ENCODE results near the gene TLK1.
A peak's percentile ranks its signal among the peaks of the same experiment; 100 is the strongest.

Gene TLK1

DNA sequence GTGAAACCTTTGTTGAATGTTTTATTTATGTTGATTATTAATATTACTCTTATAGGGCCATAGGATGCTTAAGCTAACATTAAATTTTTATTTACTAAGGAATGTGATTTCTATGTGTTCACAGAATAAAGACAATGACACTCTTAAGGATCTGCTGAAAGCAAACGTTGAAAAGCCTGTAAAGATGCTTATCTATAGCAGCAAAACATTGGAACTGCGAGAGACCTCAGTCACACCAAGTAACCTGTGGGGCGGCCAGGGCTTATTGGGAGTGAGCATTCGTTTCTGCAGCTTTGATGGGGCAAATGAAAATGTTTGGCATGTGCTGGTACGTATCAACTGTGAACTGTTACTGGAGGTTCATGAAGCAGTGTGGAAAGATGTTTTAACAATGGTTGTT is 211.3 kb downstream of the TLK1 start:
- Histone ChIP-seq H4K12ac (ENCODE audit: low read depth, low read length) (no peak overlapping the region), H3K9me3 (ENCODE audit: insufficient read depth, low read depth, low read length) (no peaks in the 10 kb centered on the region), H3K27ac (ENCODE audit: low read depth, low read length) (no peak overlapping the region), H3K18ac (ENCODE audit: low read length) (no peak overlapping the region), H3K79me2 (ENCODE audit: control insufficient read depth, insufficient read depth, low read length, poor library complexity) (peaks cover 7% of the 10 kb centered on the region), H3K14ac (ENCODE audit: low read length) (no peak overlapping the region), H3K4me2 (ENCODE audit: low read length) (no peak overlapping the region), H2AFZ (ENCODE audit: insufficient read depth, low read length, poor library complexity) (no peak overlapping the region), H3K79me1 (ENCODE audit: low read length) (no peaks in the 10 kb centered on the region), H2BK12ac (ENCODE audit: low read length) (no peak overlapping the region), H4K8ac (ENCODE audit: low read depth, low read length) (no peak overlapping the region), H3K27me3 (ENCODE audit: insufficient read depth, low read length) (no peaks in the 10 kb centered on the region), H3K4ac (ENCODE audit: low read depth, low read length) (no peak overlapping the region), H4K91ac (ENCODE audit: low read depth, low read length) (no peak overlapping the region), H2BK5ac (ENCODE audit: low read depth, low read length, poor library complexity) (no peak overlapping the region), H3K23ac (ENCODE audit: low read length) (no peak overlapping the region), H3K36me3 (ENCODE audit: control insufficient read depth in 1 of 2, insufficient read depth in 2 of 2, low read length in 2 of 2) (peaks cover 18 to 35% of the 10 kb centered on the region in 2 experiments), H3K4me3 (ENCODE audit: low read depth, low read length) (no peak overlapping the region), H3K9ac (ENCODE audit: low read length) (no peak overlapping the region), H2BK120ac (ENCODE audit: insufficient read depth, low read length, poor library complexity) (no peak overlapping the region), H2AK5ac (ENCODE audit: low read length) (no peak overlapping the region), H3K4me1 (ENCODE audit: control insufficient read depth in 1 of 2, insufficient read depth in 2 of 2, low read length in 2 of 2) (no peaks in the 10 kb centered on the region)
- WGBS (ENCODE audit: extremely low coverage, insufficient coverage, insufficient read length): no CpG with 5 or more reads among the region's 5 CpGs
- peak in 1 of 2 donors; percentile 22 for DNase-seq

DNA sequence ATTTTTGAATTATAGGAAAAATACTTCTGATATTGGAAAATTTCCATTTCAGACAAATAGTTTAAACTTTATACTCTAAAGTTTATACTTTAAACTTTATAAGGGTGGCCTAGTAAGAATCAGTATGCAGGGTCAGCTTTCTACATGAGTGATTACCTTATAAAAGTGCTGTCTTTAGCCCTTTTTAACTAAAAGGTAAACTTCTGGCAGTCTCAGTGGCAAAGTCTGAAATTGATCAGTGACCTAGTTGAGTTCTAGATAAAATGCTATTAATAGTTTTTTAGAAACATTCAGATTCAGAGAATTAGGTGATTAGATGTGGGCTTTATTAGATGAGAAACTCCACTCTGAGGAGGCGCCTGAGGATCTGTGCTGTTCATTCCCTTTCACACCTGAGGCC is 216.1 kb downstream of the TLK1 start:
- no peak overlapping the region for H4K8ac ChIP-seq (ENCODE audit: low read depth, low read length)

DNA sequence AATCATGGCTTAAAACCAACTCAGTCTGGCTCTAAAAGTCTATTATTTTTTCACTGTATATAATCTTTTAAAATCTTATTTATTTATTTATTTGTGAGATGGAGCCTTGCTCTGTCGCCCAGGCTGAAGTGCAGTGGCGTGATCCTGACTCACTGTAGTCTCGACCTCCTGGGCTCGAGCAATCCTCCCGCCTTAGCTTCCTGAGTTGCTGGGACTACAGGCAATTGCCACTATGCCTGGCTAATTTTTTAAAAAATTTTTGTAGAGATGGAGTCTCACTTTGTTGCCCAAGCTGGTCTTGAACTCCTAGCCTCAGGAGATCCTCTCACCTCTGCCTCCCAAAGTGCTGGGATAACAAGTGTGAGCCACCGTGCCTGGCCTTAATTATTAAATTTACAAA is 217.1 kb downstream of the TLK1 start:
- no peaks in the 10 kb centered on the region for H3K4me1 ChIP-seq (ENCODE audit: control insufficient read depth in 1 of 2, insufficient read depth in 2 of 2, low read length in 2 of 2)
- H2BK120ac ChIP-seq (ENCODE audit: insufficient read depth, low read length, poor library complexity): no peak overlapping the region
- peaks cover 0 to 5% of the 10 kb centered on the region in 2 experiments for H3K36me3 ChIP-seq (ENCODE audit: control insufficient read depth in 1 of 2, insufficient read depth in 2 of 2, low read length in 2 of 2)
- no peak overlapping the region for H3K4me3 ChIP-seq (ENCODE audit: low read depth, low read length)
- no peak overlapping the region for H3K23ac ChIP-seq (ENCODE audit: low read length)
- DNase-seq: peak; percentile 22 to 58
- no peak overlapping the region for H2AK5ac ChIP-seq (ENCODE audit: low read length)
- WGBS (ENCODE audit: extremely low coverage, insufficient coverage, insufficient read length): no CpG with 5 or more reads among the region's 6 CpGs
- no peak overlapping the region for H4K8ac ChIP-seq (ENCODE audit: low read depth, low read length)
- no peak overlapping the region for H3K4me2 ChIP-seq (ENCODE audit: low read length)
- H3K9ac ChIP-seq (ENCODE audit: low read length): no peak overlapping the region
- no peaks in the 10 kb centered on the region for H3K9me3 ChIP-seq (ENCODE audit: insufficient read depth, low read depth, low read length)
- no peaks in the 10 kb centered on the region for H3K27me3 ChIP-seq (ENCODE audit: insufficient read depth, low read length)
- H3K79me2 ChIP-seq (ENCODE audit: control insufficient read depth, insufficient read depth, low read length, poor library complexity): peaks cover 10% of the 10 kb centered on the region
- H3K14ac ChIP-seq (ENCODE audit: low read length): no peak overlapping the region
- H3K4ac ChIP-seq (ENCODE audit: low read depth, low read length): peak overlapping the region; percentile 83
- no peak overlapping the region for H3K18ac ChIP-seq (ENCODE audit: low read length)
- H3K27ac ChIP-seq (ENCODE audit: low read depth, low read length): no peak overlapping the region
- H2BK5ac ChIP-seq (ENCODE audit: low read depth, low read length, poor library complexity): no peak overlapping the region
- no peak overlapping the region for H2AFZ ChIP-seq (ENCODE audit: insufficient read depth, low read length, poor library complexity)
- H2BK12ac ChIP-seq (ENCODE audit: low read length): no peak overlapping the region
- H3K79me1 ChIP-seq (ENCODE audit: low read length): no peaks in the 10 kb centered on the region
- H4K12ac ChIP-seq (ENCODE audit: low read depth, low read length): no peak overlapping the region
- H4K91ac ChIP-seq (ENCODE audit: low read depth, low read length): no peak overlapping the region

More for the DNA sequence above, 216.1 kb downstream of the TLK1 start:
- Histone ChIP-seq H3K4me1 (ENCODE audit: control insufficient read depth in 1 of 2, insufficient read depth in 2 of 2, low read length in 2 of 2) (no peaks in the 10 kb centered on the region), H3K36me3 (ENCODE audit: control insufficient read depth in 1 of 2, insufficient read depth in 2 of 2, low read length in 2 of 2) (peaks cover 2 to 7% of the 10 kb centered on the region in 2 experiments), H3K4me3 (ENCODE audit: low read depth, low read length) (no peak overlapping the region), H3K79me2 (ENCODE audit: control insufficient read depth, insufficient read depth, low read length, poor library complexity) (peaks cover 8% of the 10 kb centered on the region), H2AK5ac (ENCODE audit: low read length) (no peak overlapping the region), H2AFZ (ENCODE audit: insufficient read depth, low read length, poor library complexity) (no peak overlapping the region), H2BK12ac (ENCODE audit: low read length) (no peak overlapping the region), H3K4me2 (ENCODE audit: low read length) (no peak overlapping the region), H3K27ac (ENCODE audit: low read depth, low read length) (no peak overlapping the region), H3K23ac (ENCODE audit: low read length) (no peak overlapping the region), H3K27me3 (ENCODE audit: insufficient read depth, low read length) (no peaks in the 10 kb centered on the region), H3K4ac (ENCODE audit: low read depth, low read length) (peak overlapping the region; percentile 90), H3K9me3 (ENCODE audit: insufficient read depth, low read depth, low read length) (no peaks in the 10 kb centered on the region), H3K79me1 (ENCODE audit: low read length) (no peaks in the 10 kb centered on the region), H3K14ac (ENCODE audit: low read length) (no peak overlapping the region), H4K12ac (ENCODE audit: low read depth, low read length) (no peak overlapping the region), H2BK5ac (ENCODE audit: low read depth, low read length, poor library complexity) (no peak overlapping the region), H3K9ac (ENCODE audit: low read length) (no peak overlapping the region), H3K18ac (ENCODE audit: low read length) (no peak overlapping the region), H2BK120ac (ENCODE audit: insufficient read depth, low read length, poor library complexity) (no peak overlapping the region), H4K91ac (ENCODE audit: low read depth, low read length) (no peak overlapping the region)
- no CpG with 5 or more reads among the region's 1 CpG for WGBS (ENCODE audit: extremely low coverage, insufficient coverage, insufficient read length)
- no peak for DNase-seq

- H3K79me1 ChIP-seq (ENCODE audit: low read length): no peaks in the 10 kb centered on the region
- H3K4ac ChIP-seq (ENCODE audit: low read depth, low read length): no peak overlapping the region
- H3K79me2 ChIP-seq (ENCODE audit: control insufficient read depth, insufficient read depth, low read length, poor library complexity): peaks cover 11% of the 10 kb centered on the region
- no peak overlapping the region for H3K9ac ChIP-seq (ENCODE audit: low read length)
- no peak overlapping the region for H2AFZ ChIP-seq (ENCODE audit: insufficient read depth, low read length, poor library complexity)
- no peak for DNase-seq
- no peak overlapping the region for H4K91ac ChIP-seq (ENCODE audit: low read depth, low read length)
- H4K8ac ChIP-seq (ENCODE audit: low read depth, low read length): no peak overlapping the region
- no peak overlapping the region for H3K18ac ChIP-seq (ENCODE audit: low read length)
- no peak overlapping the region for H3K14ac ChIP-seq (ENCODE audit: low read length)
- H3K9me3 ChIP-seq (ENCODE audit: insufficient read depth, low read depth, low read length): no peaks in the 10 kb centered on the region
- WGBS (ENCODE audit: extremely low coverage, insufficient coverage, insufficient read length): no CpG with 5 or more reads among the region's 1 CpG
- no peak overlapping the region for H3K23ac ChIP-seq (ENCODE audit: low read length)
- no peak overlapping the region for H3K27ac ChIP-seq (ENCODE audit: low read depth, low read length)
- no peak overlapping the region for H2AK5ac ChIP-seq (ENCODE audit: low read length)
- H4K12ac ChIP-seq (ENCODE audit: low read depth, low read length): no peak overlapping the region
- peaks cover 0 to 5% of the 10 kb centered on the region in 2 experiments for H3K36me3 ChIP-seq (ENCODE audit: control insufficient read depth in 1 of 2, insufficient read depth in 2 of 2, low read length in 2 of 2)
- no peak overlapping the region for H2BK120ac ChIP-seq (ENCODE audit: insufficient read depth, low read length, poor library complexity)
- no peaks in the 10 kb centered on the region for H3K4me1 ChIP-seq (ENCODE audit: control insufficient read depth in 1 of 2, insufficient read depth in 2 of 2, low read length in 2 of 2)
- no peaks in the 10 kb centered on the region for H3K27me3 ChIP-seq (ENCODE audit: insufficient read depth, low read length)
- no peak overlapping the region for H3K4me2 ChIP-seq (ENCODE audit: low read length)
- H3K4me3 ChIP-seq (ENCODE audit: low read depth, low read length): no peak overlapping the region
- no peak overlapping the region for H2BK12ac ChIP-seq (ENCODE audit: low read length)
- H2BK5ac ChIP-seq (ENCODE audit: low read depth, low read length, poor library complexity): no peak overlapping the region
Observed at GRCh38 chr2:170943041-170943440, 217.7 kb downstream of the TLK1 start.

All from trophoblast cell (in vitro differentiated cells and primary cell).